GM06990 (cell line): Measurements from ENCODE around the gene HDHD3.
"Not testable (repeated sequence)": the region's sequence is repeated elsewhere in the genome, so short reads cannot be mapped to it uniquely, and the experiment has no call there.

Source experiments
- DNase-seq: peaks from one replicate; pipeline ENCODE4 v3.0.0-alpha.2; 2011; ENCODE audit not compliant: insufficient read length; ENCODE audit errors: extremely low read depth
- H3K27me3 ChIP-seq: replicated peaks from 2 replicates; pipeline ENCODE4 v1.6.0; 2011; ENCODE audit warnings: low read length; ENCODE audit not compliant: control insufficient read depth, insufficient read depth
- H3K36me3 ChIP-seq: 2 replicates; pipeline ENCODE4 v1.5.1; 2011; ENCODE audit warnings: low read length; ENCODE audit not compliant: control insufficient read depth, insufficient read depth
- H3K4me3 ChIP-seq: replicated peaks from 2 replicates; pipeline ENCODE4 v1.5.1; 2011; ENCODE audit warnings: low read depth, mild to moderate bottlenecking, control low read depth, low read length
- TF ChIP-seq, protein P1 (sequence below): IDR thresholded peaks from 2 replicates; pipeline ENCODE4 v1.5.1; 2011; ENCODE audit warnings: low read length, control low read depth, mild to moderate bottlenecking, inconsistent platforms; ENCODE audit not compliant: insufficient read depth, poor library complexity, severe bottlenecking

The HDHD3 gene

GRCh38 chr9:113387560-113388230, 10.9 kb upstream of the HDHD3 start:
- no peak overlapping the region for H3K4me3 ChIP-seq
- DNase-seq, result no peak
- no peaks in the 10 kb centered on the region for H3K27me3 ChIP-seq
- peaks cover 12% of the 10 kb centered on the region for H3K36me3 ChIP-seq
- TF ChIP-seq, protein P1, sequence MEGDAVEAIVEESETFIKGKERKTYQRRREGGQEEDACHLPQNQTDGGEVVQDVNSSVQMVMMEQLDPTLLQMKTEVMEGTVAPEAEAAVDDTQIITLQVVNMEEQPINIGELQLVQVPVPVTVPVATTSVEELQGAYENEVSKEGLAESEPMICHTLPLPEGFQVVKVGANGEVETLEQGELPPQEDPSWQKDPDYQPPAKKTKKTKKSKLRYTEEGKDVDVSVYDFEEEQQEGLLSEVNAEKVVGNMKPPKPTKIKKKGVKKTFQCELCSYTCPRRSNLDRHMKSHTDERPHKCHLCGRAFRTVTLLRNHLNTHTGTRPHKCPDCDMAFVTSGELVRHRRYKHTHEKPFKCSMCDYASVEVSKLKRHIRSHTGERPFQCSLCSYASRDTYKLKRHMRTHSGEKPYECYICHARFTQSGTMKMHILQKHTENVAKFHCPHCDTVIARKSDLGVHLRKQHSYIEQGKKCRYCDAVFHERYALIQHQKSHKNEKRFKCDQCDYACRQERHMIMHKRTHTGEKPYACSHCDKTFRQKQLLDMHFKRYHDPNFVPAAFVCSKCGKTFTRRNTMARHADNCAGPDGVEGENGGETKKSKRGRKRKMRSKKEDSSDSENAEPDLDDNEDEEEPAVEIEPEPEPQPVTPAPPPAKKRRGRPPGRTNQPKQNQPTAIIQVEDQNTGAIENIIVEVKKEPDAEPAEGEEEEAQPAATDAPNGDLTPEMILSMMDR, result no peak

- Histone ChIP-seq H3K4me3 (no peak overlapping the region), H3K36me3 (peaks cover 12% of the 10 kb centered on the region), H3K27me3 (no peaks in the 10 kb centered on the region)
- no peak for DNase-seq
- TF ChIP-seq, protein P1, result no peak
Observed at GRCh38 chr9:113386571-113387393, 10.0 kb upstream of the HDHD3 start.

GRCh38 chr9:113381909-113382411, 5.2 kb upstream of the HDHD3 start:
- TF ChIP-seq, protein P1, result no peak
- Histone ChIP-seq H3K4me3 (no peak overlapping the region), H3K27me3 (no peaks in the 10 kb centered on the region), H3K36me3 (no peaks in the 10 kb centered on the region; the same call in 1 of the 2 replicates)
- DNase-seq, result no peak

DNA sequence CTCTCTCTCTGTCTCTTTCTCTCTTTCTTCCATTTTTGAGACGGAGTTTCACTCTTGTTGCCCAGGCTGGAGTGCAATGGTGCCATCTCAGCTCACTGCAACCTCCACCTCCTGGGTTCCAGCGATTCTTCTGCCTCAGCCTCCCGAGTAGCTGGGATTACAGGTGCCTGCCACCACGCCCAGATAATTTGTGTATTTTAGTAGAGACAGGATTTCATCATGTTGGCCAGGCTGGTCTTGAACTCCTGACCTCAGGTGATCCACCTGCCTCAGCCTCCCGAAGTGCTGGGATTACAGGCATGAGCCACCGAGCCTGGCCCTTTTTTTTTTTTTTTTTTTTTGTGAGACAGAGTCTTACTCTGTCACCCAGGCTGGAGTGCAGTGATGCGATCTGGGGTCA, 4.7 kb upstream of the HDHD3 start:
- not testable (repeated sequence) for H3K4me3 ChIP-seq, DNase-seq, H3K36me3 ChIP-seq, H3K27me3 ChIP-seq

DNA sequence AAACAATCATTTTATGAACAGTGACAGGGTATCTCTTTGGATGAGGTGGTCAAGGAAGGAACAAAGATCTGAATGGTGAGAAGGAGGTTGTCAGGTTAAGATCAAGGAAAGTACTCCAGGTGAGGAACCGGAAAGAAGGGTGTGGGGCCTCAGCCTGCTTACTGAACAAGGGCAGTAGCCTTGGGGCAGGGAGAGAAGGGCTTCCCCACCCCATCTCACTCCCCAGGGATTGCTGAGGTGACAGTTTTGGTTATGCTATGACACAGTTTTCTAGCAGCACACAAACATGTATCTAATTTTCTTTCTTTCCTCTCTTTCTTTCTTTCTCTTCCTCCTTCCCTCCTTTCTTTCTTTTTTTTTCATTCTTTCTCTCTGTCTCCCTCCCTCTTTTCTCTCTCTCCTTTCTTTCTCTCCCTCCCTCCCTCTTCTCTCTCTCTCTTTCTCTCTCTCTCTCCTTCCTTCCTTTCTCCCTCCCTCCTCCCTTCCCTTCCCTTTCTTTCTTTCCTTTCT, 4.1 kb upstream of the HDHD3 start:
- peak; percentile 25 for DNase-seq
- no peaks in the 10 kb centered on the region; the same call in 1 of the 2 replicates for H3K36me3 ChIP-seq
- TF ChIP-seq, protein P1, result no peak
- H3K27me3 ChIP-seq, result no peaks in the 10 kb centered on the region
- H3K4me3 ChIP-seq, result no peak overlapping the region

- not testable (repeated sequence) for H3K36me3 ChIP-seq, H3K4me3 ChIP-seq, H3K27me3 ChIP-seq, DNase-seq
Observed at GRCh38 chr9:113379829-113380210, 3.0 kb upstream of the HDHD3 start.

DNA sequence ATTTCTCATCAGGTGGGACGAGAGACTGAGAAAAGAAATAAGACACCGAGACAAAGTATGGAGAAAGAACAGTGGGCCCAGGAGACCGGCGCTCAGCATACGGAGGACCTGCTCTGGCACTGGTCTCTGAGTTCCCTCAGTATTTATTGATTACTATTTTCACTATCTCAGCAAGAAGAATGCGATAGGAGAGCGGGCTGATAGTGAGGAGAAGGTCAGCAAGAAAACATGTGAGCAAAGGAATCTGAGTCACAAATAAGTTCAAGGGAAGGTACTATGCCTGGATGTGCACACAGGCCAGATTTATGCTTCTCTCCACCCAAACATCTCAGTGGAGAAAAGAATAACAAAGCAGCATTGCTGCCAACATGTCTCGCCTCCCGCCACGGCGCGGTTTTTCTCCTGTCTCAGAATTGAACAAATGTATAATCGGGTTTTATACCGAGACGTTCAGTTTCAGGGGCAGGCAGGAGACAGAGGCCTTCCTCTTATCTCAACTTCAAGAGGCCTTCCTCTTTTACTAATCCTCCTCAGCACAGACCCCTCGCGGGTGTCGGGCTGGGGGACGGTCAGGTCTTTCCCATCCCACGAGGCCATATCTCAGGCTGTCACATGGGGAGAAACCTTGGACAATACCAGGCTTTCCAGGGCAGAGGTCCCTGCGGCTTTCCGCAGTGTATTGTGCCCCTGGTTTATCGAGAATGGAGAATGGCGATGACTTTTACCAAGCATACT, 2.5 kb upstream of the HDHD3 start:
- not testable (repeated sequence) for H3K4me3 ChIP-seq, DNase-seq, H3K27me3 ChIP-seq, H3K36me3 ChIP-seq
